T47D (cell line): ENCODE results near the gene RFPL1.
A peak's percentile ranks its signal among the peaks of the same experiment; 100 is the strongest.

Experiments
- DNase-seq, 2 experiments: peaks; one replicate each; pipeline versions ENCODE4 v3.0.0 to v3.0.0-alpha.2; 2011 to 2012; ENCODE audit warnings: low read depth in 1 of 2, low spot score in 1 of 2
- JUND ChIP-seq: IDR thresholded peaks from 2 replicates; pipeline ENCODE4 v1.6.1; 2012; ENCODE audit warnings: low read depth
- in situ Hi-C: cut with HindIII; loops from 2 replicates; pipeline ENCODE4 v1.10.0; 2016; ENCODE audit warnings: low sequenced_read_pairs, low pct_unique_long_range_greater_than_20kb

RFPL1 gene

DNA sequence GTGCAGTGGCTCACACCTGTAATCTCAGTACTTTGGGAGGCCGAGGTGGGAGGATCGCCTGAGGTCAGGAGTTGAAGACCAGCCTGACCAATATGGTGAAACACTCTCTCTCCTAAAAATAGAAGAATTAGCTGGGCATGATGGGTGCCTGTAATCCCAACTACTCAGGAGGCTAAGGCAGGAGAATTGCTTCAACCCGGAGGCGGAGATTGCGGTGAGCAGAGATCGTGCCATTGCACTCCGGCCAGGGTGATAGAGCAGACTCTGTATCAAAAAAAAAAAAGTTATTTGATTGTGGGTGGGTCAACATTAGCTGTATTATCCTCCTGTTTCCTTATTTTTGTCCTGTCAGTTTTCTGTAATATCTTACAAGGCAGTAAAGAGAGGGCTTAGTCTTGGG is 11.9 kb upstream of the RFPL1 start:
- TF ChIP-seq JUND, result no peak
- no peak for DNase-seq
- in situ Hi-C loops, result no loop called here

DNA sequence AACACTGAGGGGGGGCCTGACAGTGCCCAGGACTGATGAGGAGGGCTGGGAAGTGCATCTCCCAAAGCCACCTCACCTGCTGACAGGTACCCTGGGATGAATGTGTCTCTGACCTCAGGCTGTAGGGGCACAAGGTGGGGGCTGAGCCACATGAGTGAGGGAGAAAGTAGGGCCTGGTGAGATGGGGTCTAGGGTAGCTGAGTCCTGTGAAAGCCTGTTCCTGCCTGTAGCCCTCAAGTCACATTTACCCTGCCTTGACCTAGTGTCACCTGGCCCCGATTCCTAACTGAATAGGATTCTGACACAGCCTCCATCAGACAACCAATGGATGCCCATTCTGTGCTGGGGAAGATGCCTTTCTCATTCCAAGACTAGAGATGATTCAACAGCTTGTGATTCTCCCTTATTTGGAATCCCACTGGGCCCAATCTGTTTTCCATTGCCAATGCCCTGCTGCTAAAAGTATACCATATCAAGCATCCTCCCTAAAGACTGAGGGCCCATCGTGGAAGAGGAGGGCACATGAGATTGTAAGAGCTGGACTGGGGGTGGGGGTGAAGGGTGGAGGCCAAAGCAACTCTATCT is 11.1 kb upstream of the RFPL1 start:
- in situ Hi-C loops, result no loop called here
- no peak for TF ChIP-seq JUND
- DNase-seq, result no peak

DNA sequence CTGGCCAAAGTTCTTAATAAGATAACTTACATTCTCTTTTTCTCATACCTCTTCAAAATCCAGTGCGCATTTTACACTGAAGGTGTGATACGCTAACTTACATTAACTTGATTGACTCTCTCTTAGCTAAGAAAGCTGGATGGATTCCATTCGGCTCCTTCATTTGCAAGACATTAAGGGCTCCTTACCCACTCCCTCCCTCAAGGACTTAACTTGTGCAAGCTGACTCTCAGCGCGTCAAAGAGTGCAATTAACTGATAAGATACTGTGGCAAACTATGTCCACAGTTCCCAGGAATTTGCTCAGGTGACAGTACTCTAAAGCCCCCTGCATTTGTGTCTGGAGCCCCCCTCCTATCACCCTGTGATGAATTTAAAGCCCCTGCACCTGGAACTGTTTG is 6.4 kb upstream of the RFPL1 start:
- in situ Hi-C loops, result no loop called here
- no peak for TF ChIP-seq JUND
- DNase-seq, result no peak

DNA sequence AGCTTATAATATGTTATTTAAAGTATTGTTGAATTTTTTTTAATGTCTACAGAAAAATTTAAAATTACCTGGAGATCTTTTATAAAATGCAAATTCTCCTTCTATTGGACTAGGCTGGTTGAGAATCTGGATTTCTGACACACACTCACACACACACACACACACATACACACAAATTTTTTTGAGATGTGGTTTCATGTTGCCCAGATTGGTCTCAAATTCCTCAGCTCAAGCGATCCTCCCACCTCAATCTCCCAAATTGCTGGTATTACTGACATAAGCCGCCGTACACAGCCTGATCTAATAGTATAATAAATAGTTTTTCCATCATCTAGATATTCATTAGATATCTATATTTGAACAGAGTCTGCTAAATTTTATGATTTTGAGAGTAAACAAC is 4.5 kb upstream of the RFPL1 start:
- DNase-seq, result no peak
- no peak for TF ChIP-seq JUND
- in situ Hi-C loops, result no loop called here

DNA sequence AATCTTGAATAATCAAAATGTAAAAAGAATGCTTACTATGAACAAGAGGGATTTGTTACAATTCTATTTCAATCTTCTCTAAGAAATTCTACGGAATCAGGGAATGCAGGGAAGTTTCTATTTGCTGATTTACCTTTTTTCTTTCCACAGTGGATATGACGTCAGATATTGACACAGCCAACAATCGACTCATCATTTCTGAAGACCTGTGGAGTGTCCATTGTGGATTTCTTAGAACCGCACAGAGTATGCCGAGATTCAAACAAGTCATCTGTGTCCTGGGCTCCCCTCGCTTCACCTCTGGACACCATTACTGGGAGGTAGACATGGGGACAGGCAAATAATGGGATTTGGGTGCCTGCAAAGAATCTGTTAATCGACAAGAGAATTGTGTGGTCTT is 4.1 kb upstream of the RFPL1 start:
- DNase-seq, result no peak
- in situ Hi-C loops, result no loop called here
- TF ChIP-seq JUND, result no peak

DNA sequence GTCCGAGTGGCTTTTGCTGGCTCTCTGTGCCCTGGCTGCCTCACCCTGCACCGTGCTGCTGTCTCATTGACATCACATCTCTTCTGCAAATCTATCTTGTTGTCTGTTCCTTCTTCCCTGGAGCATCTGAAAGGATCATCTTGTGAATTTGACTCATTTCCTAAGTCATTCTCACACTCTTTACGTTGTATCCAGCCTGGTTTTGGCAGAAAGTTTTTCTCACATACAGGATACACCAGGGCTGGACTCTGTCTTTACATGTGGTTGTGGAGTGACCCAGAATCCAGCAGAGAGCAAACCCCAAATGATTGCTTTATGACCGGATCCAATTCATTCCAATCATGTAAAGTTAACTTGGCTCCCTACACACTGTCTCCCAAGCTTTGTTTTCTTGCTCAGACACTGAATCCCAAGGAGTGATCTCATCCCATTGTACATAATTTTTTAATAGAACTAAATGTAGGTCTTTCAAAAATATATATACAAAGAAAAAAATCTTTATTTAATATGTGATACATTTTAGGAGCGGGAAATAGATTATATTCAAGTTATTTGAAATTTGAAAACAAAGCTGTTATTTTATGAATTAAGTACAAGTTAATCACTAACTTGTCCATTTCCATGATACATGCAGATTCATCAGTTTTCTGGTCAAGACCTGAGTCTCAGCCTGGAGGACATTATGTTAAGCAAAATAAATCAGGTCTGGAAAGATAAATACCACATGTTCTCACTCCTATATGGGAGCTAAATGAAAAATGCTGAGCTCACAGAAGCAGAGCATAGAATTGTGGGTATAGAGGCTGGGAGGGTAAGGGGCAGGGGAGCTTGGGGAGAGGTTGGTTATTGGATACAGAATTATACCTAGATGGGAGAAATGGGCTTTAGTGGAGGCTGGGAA is 2.9 kb upstream of the RFPL1 start:
- in situ Hi-C loops, result no loop called here
- no peak for TF ChIP-seq JUND
- no peak for DNase-seq

DNA sequence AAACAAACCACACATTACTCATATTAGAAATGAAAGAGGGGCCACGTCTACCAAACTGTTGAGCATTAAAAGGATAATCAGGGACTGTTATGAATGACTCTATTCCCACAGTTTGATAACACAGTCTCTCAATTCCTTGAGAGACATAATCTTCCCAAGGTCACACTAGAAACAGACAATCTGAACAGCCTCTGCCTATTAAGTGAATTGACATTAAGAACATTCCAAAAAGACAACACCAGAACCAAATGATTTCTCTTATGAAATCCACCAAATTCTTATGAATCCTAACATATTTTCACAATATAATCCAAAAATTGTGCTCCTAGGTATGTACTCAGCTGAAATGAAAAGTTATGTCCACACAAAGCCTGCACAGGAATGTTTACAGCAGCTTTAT is 4.6 kb downstream of the RFPL1 start:
- in situ Hi-C loops, result no loop called here
- TF ChIP-seq JUND, result no peak
- DNase-seq, result no peak

DNA sequence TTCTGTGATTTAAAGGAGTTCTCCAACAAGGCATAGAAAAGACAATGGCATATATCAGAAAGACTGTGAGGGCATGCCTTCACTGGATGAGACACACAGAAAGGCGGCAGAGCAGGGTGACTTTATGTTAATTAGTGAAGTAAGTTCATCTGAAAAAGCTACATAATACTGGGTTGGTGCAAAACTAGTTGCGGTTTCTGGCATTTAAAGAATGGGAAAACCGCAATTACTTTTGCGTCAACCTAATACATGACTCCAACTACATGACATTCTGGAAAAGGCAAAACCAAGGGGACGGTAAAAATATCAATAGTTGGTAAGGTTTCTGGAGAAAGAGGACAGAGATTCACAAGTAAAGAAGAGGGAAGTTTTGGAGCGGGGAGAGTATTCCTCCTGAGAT is 5.1 kb downstream of the RFPL1 start:
- DNase-seq, result peak in 1 of 2 experiments; percentile 13
- TF ChIP-seq JUND, result no peak
- in situ Hi-C loops, result no loop called here

DNA sequence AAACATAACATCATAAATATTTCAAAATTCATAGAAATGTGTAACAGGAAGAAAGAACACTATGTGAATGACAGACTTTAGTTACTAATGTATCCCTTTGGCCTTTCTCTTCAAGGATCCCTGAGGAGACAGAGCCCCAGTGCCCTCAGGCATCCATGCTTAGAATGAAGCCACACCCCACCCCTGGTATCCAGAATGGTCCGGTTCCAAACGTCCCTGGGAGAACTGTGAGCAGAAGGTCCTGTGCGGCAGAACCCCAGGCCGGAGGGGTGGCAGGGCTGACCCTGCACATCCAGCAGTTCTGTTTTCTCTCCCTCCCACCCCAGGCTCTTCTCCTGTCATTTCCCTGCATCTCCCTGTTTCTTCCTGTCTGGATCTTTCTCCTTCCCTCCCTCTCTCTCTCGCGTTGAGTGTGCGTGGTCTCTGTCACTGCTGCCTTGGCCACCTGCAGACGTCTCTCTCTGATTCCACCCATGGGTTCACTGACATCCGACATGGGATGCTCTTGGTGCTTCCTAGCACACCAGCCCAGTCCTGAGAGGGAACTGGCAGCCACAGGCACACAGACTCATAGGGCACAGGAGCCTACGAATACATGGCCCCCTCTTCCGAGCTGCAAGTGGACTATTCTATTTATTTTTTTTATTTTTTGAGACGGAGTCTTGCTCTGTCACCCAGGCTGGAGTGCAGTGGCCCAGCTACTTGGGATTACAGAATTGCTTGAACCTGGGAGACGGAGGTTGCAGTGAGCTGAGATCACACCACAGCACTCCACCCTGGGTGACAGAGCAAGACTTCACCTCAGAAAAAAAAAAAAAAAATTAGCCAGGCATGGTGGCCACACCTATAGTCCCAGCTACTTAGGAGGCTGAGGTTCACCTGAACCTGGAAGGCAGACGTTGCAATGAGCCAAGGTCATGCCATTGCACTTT is 5.7 kb downstream of the RFPL1 start:
- peak in 1 of 2 experiments; percentile 6 for DNase-seq
- in situ Hi-C loops, result no loop called here

DNA sequence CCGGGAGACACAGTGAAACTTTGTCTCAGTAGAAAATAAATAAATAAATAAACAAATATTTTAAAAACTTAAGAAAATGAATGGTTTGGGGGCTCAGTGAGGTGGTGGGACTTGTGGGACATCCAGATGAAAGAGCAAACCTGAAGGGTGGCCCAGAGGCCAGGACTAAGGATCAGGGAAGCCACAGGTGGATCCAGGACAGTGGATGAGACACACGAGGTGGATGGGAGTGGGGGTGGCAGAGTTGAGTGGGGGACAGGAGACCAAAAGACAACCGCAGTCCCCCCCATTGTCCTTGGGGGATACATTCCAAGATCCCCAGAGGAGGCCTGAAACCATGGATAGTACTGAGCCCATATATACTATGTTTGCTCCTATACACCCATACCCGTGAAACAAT is 7.1 kb downstream of the RFPL1 start:
- in situ Hi-C loops, result no loop called here
- TF ChIP-seq JUND, result no peak
- DNase-seq, result no peak

More for the DNA sequence above, 5.7 kb downstream of the RFPL1 start:
- TF ChIP-seq JUND, result no peak

DNA sequence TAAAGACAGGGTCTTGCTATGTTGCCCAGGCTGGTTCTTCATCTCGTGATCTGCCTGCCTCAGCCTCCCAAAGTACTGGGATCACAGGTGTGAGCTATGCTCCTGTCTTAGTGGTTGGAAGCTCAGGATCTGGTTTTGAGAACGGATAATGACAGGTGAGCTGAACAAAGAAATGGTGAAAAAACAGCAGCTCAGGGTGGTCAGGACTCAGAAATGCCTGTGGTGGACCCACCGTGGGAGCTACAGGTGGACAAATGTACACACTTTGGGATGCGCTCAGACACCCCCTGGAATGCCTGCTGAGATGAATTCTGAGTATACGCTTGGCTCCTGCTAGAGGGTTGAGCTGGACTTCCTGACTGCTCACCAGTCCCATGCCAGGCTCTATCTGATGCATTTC is 9.5 kb downstream of the RFPL1 start:
- no peak for TF ChIP-seq JUND
- no peak for DNase-seq
- in situ Hi-C loops, result no loop called here

DNA sequence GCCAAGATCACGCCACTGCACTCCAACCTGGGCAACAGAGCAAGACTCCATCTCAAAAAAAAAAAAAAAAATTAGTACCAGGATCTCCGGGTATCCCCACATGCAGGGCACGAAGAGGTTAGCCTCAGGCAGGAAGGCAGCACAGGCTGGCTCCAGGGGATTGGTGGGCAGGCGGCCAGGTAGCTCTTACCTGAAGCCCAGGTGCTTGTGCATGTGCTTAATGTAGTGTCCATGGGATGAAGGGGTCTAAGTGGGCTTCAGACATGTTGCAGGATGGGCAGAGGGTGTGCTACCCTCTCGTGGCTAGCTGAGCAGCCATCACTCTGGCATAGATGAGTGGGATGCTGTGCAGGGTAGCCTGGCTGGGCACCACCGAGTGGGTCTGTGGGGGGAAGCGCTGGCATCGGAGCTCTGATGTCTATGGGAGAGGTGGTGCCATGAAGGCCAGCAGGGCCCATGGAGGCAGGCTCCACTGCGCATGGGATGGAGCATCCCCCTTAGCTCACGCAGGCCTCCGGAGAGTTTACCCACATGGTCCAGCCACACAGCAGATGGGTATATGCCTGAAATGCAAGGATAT is 11.0 kb downstream of the RFPL1 start:
- in situ Hi-C loops, result no loop called here
- no peak for TF ChIP-seq JUND
- no peak for DNase-seq
